Choroid plexus epithelial cell (primary cell): ENCODE results near the gene STK33.
A peak's percentile ranks its signal among the peaks of the same experiment; 100 is the strongest.

Experiments
- DNase-seq: peaks from one replicate; pipeline ENCODE4 v3.0.0-alpha.2; 2010; ENCODE audit warnings: low read depth
- H3K4me3 ChIP-seq: 2 replicates; pipeline ENCODE4 v1.5.1; 2011; ENCODE audit warnings: low read depth, mild to moderate bottlenecking, control low read depth, low read length, moderate library complexity
- TF ChIP-seq, protein P1 (sequence below): conservative IDR thresholded peaks from 2 replicates; pipeline ENCODE4 v1.5.1; 2011; ENCODE audit warnings: low read depth, mild to moderate bottlenecking, control low read depth, inconsistent platforms, low read length, moderate library complexity

The STK33 gene

DNA sequence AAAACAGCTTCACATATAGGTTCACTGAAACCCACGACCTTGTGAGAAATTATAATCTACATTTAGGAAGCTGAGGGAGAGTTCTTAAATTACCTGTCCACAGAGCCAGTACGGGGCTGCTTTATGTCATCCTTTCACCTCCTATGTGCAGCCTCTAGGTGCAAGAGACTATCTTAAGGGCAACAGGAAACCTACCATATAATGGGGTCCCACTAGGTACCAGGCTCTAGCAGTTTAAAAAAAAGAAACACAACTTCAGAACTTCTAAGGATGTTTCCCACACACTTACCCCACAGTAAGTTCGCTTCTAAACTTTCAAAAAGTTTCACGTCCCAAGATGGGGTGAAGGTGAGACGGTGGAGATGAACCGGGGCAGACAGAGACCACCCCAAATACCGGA lies 573 bp downstream of the STK33 start:
- DNase-seq = no peak
- TF ChIP-seq, protein P1, sequence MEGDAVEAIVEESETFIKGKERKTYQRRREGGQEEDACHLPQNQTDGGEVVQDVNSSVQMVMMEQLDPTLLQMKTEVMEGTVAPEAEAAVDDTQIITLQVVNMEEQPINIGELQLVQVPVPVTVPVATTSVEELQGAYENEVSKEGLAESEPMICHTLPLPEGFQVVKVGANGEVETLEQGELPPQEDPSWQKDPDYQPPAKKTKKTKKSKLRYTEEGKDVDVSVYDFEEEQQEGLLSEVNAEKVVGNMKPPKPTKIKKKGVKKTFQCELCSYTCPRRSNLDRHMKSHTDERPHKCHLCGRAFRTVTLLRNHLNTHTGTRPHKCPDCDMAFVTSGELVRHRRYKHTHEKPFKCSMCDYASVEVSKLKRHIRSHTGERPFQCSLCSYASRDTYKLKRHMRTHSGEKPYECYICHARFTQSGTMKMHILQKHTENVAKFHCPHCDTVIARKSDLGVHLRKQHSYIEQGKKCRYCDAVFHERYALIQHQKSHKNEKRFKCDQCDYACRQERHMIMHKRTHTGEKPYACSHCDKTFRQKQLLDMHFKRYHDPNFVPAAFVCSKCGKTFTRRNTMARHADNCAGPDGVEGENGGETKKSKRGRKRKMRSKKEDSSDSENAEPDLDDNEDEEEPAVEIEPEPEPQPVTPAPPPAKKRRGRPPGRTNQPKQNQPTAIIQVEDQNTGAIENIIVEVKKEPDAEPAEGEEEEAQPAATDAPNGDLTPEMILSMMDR = no peak
- peak overlapping the region; percentile 61 for H3K4me3 ChIP-seq

DNA sequence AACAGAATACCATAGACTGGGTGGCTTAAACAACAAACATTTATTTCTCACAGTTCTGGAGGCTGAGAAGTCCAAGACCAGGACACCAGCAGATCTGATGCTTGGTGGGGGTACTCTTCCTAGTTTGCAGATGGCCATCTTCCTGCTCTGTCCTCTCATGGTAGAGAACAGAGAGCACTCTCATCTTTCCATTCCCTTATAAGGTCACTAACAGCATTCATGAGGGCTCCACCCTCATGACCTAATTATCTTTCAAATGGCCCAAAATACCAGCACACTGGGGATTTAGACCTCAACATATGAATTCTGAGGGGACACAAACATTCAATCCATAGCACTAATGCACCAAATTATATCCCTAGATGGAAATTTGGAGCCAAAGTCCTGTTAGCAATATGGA lies 6.1 kb downstream of the STK33 start:
- DNase-seq = no peak
- TF ChIP-seq, protein P1 = no peak
- H3K4me3 ChIP-seq = no peak overlapping the region

DNA sequence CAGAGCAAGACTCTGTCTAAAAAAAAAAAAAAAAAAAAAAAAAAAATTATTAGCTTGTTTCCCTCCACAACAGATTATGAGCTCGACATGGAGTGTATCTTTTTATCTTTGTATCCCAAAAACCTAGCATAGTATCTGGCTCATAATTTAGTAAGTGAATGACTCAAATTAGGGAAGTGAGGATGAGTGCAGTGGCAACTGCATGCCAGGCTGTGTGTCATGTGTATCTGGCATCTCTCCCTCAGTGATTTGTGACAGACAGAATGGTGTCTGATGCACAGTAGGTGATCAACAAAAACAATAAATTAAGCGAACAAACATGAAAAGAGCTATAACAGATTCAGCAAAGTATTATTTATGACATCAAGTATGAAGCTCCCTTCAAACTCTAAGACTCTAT lies 7.2 kb downstream of the STK33 start:
- no peak for DNase-seq
- TF ChIP-seq, protein P1 = no peak

DNA sequence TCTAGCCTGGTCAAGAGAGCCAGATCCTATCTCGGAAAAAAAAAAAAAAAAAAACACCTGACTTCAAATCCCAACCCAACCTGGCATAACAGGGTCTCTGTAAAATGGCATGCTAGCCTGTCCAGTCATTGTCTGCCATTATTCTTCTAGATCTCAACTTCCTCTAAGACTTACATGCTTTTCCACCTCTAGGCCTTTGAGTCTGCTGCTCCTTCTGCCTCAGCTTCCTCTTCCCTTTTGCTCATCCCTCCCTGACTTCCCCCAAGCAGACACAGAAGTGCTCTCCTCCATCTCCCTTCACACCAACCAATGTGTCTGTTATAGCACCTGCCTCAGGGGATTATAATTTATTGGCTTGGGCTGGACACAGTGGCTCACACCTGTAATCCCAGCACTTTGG lies 7.8 kb downstream of the STK33 start:
- H3K4me3 ChIP-seq = no peak overlapping the region
- TF ChIP-seq, protein P1 = no peak

More for the DNA sequence above, 7.2 kb downstream of the STK33 start:
- no peak overlapping the region for H3K4me3 ChIP-seq

DNA sequence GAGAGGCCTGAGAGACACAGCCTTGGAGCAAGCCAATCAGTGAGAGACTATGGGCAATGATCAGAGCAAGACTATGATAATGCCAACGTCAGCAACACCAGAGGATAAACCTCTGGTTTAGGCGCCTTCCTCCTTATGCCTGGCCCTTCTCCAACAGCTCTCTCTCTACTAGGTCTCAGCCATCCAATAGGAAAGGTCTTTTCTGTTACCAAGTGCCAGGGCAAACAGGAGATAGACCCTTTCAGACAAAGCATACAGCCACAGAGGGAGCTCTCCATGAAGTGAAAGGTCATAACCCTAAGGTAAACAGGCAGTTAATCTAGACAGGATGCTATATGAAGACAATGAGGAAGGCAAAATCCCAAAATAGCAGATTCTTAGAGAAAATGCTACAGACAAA lies 9.5 kb downstream of the STK33 start:
- no peak overlapping the region for H3K4me3 ChIP-seq
- TF ChIP-seq, protein P1 = no peak
- no peak for DNase-seq

More for the DNA sequence above, 7.8 kb downstream of the STK33 start:
- DNase-seq = no peak

DNA sequence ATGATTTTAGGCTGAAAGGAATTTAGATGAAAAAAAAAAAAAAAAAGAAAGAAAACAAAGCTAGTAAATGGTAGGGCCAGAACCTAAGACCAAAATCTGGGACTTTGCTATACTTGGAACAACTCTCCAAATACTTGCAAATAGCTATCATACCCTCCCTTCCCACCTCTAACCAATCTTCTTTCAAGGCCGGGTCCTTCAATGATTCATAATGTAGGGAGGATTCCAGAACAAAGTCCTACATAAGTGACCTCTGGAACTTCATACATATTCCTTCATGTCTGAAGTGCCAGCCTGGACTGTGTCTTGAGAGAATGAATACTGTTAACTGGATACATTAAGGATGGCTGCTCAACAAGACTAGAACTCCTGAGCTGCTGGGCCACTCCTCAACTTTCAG lies 9.9 kb downstream of the STK33 start:
- peak; percentile 17 for DNase-seq
- H3K4me3 ChIP-seq = no peak overlapping the region
- TF ChIP-seq, protein P1 = no peak

DNA sequence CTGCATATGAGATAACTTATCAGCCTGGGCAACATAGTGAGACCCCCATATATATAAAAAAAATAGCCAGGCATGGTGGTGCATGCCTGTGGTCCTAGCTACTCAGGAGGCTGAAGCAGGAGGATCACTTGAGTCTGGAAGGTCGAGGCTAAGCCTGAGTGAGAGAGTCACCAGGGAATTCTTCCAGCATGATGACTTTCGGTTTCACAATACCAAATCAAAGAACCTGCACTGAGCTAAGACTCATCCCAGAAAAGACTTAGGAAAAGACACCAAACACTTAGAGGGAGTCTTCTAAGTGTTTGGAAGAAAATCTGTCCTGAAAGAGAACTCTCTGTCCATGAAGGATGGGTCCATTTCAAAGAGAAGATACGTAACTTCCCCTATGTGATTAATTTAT lies 12.7 kb downstream of the STK33 start:
- no peak overlapping the region for H3K4me3 ChIP-seq
- peak; percentile 12 for DNase-seq
- TF ChIP-seq, protein P1 = no peak
